Kidney epithelial cell (primary cell): Measurements from ENCODE around the gene TRPM3. TPM values are rescaled to one million over a fixed set of nuclear protein-coding genes. Genes with fewer than 3 reads are reported as not detected.

Source experiments
- DNase-seq: peaks from one replicate; pipeline ENCODE4 v3.0.0-alpha.2; 2010; ENCODE audit warnings: low read depth
- H3K27me3 ChIP-seq: 2 replicates; pipeline ENCODE4 v1.6.0; 2011; ENCODE audit warnings: low read length; ENCODE audit not compliant: control insufficient read depth, insufficient read depth
- H3K36me3 ChIP-seq: 2 replicates; pipeline ENCODE4 v1.5.1; 2011; ENCODE audit warnings: low read length; ENCODE audit not compliant: control insufficient read depth, insufficient read depth
- H3K4me3 ChIP-seq: 2 replicates; pipeline ENCODE4 v1.5.1; 2011; ENCODE audit warnings: low read depth, mild to moderate bottlenecking, control low read depth, low read length
- total RNA-seq: library from RNA; depleted of rRNA; stranded (reverse); fragments of >200 nt; gene quantifications from 2 replicates; pipeline ENCODE4 v1.2.3, GENCODE V29; 2015
- TF ChIP-seq, protein P1 (sequence below): IDR thresholded peaks from 2 replicates; pipeline ENCODE4 v1.5.1; 2011; ENCODE audit warnings: mild to moderate bottlenecking, moderate library complexity, low read length, control low read depth, inconsistent platforms; ENCODE audit not compliant: insufficient read depth, poor library complexity, severe bottlenecking

TRPM3 gene
- total RNA-seq, 1 donor from 2014 or later: not detected

DNA sequence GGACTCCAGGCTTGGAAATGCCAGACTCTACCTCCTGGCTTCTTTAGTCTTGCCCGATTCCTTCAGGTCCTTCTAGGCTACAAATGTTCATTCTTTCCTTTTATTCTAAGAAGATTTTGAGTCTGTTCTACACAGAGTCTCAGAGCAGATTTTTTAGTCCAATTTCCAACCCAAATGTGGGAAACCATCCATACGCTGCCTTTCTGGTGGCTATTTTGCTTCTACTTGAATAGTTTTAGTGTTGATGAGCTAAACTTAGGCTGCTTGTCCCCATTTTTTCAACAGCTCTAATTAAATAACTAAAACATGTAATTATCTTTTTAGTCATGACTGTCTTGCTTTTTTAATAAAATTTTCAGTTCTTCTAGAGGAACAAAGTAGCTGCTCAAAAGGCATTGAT lies 594.5 kb downstream of the TRPM3 start:
- TF ChIP-seq, protein P1, sequence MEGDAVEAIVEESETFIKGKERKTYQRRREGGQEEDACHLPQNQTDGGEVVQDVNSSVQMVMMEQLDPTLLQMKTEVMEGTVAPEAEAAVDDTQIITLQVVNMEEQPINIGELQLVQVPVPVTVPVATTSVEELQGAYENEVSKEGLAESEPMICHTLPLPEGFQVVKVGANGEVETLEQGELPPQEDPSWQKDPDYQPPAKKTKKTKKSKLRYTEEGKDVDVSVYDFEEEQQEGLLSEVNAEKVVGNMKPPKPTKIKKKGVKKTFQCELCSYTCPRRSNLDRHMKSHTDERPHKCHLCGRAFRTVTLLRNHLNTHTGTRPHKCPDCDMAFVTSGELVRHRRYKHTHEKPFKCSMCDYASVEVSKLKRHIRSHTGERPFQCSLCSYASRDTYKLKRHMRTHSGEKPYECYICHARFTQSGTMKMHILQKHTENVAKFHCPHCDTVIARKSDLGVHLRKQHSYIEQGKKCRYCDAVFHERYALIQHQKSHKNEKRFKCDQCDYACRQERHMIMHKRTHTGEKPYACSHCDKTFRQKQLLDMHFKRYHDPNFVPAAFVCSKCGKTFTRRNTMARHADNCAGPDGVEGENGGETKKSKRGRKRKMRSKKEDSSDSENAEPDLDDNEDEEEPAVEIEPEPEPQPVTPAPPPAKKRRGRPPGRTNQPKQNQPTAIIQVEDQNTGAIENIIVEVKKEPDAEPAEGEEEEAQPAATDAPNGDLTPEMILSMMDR: no peak
- no peaks in the 10 kb centered on the region for H3K36me3 ChIP-seq
- H3K27me3 ChIP-seq: no peaks in the 10 kb centered on the region
- DNase-seq: no peak
- H3K4me3 ChIP-seq: no peak overlapping the region

- DNase-seq: no peak
- H3K4me3 ChIP-seq: no peak overlapping the region
- H3K36me3 ChIP-seq: no peaks in the 10 kb centered on the region
- TF ChIP-seq, protein P1: no peak
- H3K27me3 ChIP-seq: no peaks in the 10 kb centered on the region
These were observed 595.9 kb downstream of the TRPM3 start for GRCh38 chr9:70525519-70525918.

GRCh38 chr9:70519912-70520724 lies 601.3 kb downstream of the TRPM3 start:
- no peaks in the 10 kb centered on the region for H3K36me3 ChIP-seq
- H3K27me3 ChIP-seq: peaks cover 2% of the 10 kb centered on the region
- TF ChIP-seq, protein P1: no peak
- no peak for DNase-seq
- no peak overlapping the region for H3K4me3 ChIP-seq

- H3K36me3 ChIP-seq: no peaks in the 10 kb centered on the region
- DNase-seq: no peak
- TF ChIP-seq, protein P1: no peak
- peaks cover 2% of the 10 kb centered on the region for H3K27me3 ChIP-seq
- no peak overlapping the region for H3K4me3 ChIP-seq
These were observed 603.4 kb downstream of the TRPM3 start for GRCh38 chr9:70517926-70518610.

GRCh38 chr9:70514273-70514672 lies 607.1 kb downstream of the TRPM3 start:
- H3K27me3 ChIP-seq: no peaks in the 10 kb centered on the region
- DNase-seq: no peak
- no peaks in the 10 kb centered on the region for H3K36me3 ChIP-seq
- TF ChIP-seq, protein P1: no peak
- H3K4me3 ChIP-seq: no peak overlapping the region
